Panc1 (cell line): ENCODE measurements around the gene CYP2W1. TPM values are rescaled to one million over a fixed set of nuclear protein-coding genes. Genes with fewer than 3 reads are reported as not detected.

ENCODE experiments used
- ATAC-seq: fragments of 200-7000 bp; cut with Tn5 transposase; 2 replicates; pipeline ENCODE4 v1.9.1; 2020; ENCODE audit warnings: mild to moderate bottlenecking, moderate library complexity
- BruUV-seq: library from RNA; stranded (reverse); fragments of 400-500 nt; replicated peaks from 2 replicates; lab custom pipeline; 2021; lab: Mats Ljungman, UMichigan
- CTCF ChIA-PET: fragments of 300-600 bp; sonication (Branson Sonifier 250); formaldehyde crosslinking; loops from one replicate; lab custom pipeline; 2022; ENCODE audit warnings: antibody characterized with exemption; lab: Charles Lee
- POLR2A ChIA-PET: fragments of 300-600 bp; sonication (Branson Sonifier 250); formaldehyde crosslinking; loops from one replicate; lab custom pipeline; 2022; ENCODE audit warnings: antibody characterized with exemption; lab: Charles Lee
- DNase-seq: peaks from one replicate; pipeline ENCODE4 v3.0.0-alpha.2; 2010; ENCODE audit warnings: low read depth, low spot score
- H3K27ac ChIP-seq: 2 replicates; pipeline ENCODE4 v1.5.1; 2011; ENCODE audit warnings: mild to moderate bottlenecking, low read length, inconsistent platforms
- H3K27me3 ChIP-seq: fragments of 200-500 bp; sonication (Bioruptor generic); 2 replicates; pipeline ENCODE4 v1.6.0; 2014; ENCODE audit warnings: low read length, inconsistent platforms; ENCODE audit not compliant: control insufficient read depth, insufficient read depth
- H3K36me3 ChIP-seq: fragments of 200-500 bp; sonication (Bioruptor generic); 2 replicates; pipeline ENCODE4 v1.5.1; 2014; ENCODE audit warnings: inconsistent platforms, mild to moderate bottlenecking, low read length, moderate library complexity; ENCODE audit not compliant: control insufficient read depth, insufficient read depth
- H3K4me1 ChIP-seq: 2 replicates; pipeline ENCODE4 v1.5.1; 2011; ENCODE audit warnings: inconsistent platforms, mild to moderate bottlenecking, low read length, moderate library complexity; ENCODE audit not compliant: control insufficient read depth, insufficient read depth
- H3K4me3 ChIP-seq, 2 experiments: 2 replicates each; pipeline ENCODE4 v1.5.1; 2011 to 2012; ENCODE audit warnings: low read depth in 2 of 2, low read length in 2 of 2, mild to moderate bottlenecking in 2 of 2, inconsistent platforms in 1 of 2, moderate library complexity in 1 of 2
- H3K9me3 ChIP-seq: fragments of 200-500 bp; sonication (Bioruptor generic); 2 replicates; pipeline ENCODE4 v1.5.1; 2014; ENCODE audit warnings: low read depth, mild to moderate bottlenecking, inconsistent platforms, low read length, moderate library complexity; ENCODE audit not compliant: control insufficient read depth, insufficient read depth
- CTCF ChIP-seq: fragments of 450-650 bp; IDR thresholded peaks from 2 replicates; pipeline ENCODE4 v1.5.1; 2017; ENCODE audit warnings: mild to moderate bottlenecking
- POLR2AphosphoS5 ChIP-seq: IDR thresholded peaks from 2 replicates; pipeline ENCODE4 v1.6.1; 2012; ENCODE audit warnings: mild to moderate bottlenecking, low read depth, low read length, moderate library complexity
- SIN3A ChIP-seq: IDR thresholded peaks from 2 replicates; pipeline ENCODE4 v1.6.1; 2012; ENCODE audit warnings: low read depth, mild to moderate bottlenecking, low read length, moderate library complexity, borderline replicate concordance; ENCODE audit not compliant: insufficient read depth
- TCF7L2 ChIP-seq: IDR thresholded peaks from 2 replicates; pipeline ENCODE4 v1.6.1; 2011; ENCODE audit warnings: mild to moderate bottlenecking, low read depth, low read length, inconsistent platforms
- in situ Hi-C: cut with HindIII; loops from 2 replicates; pipeline ENCODE4 v1.10.0; 2016; ENCODE audit warnings: low sequenced_read_pairs, low pct_unique_long_range_greater_than_20kb
- intact Hi-C: fragments of 100-400 bp; cut with micrococcal nuclease; formaldehyde crosslinking; loops from one replicate; pipeline ENCODE4 v1.10.0; 2022; ENCODE audit not compliant: unreplicated experiment
- total RNA-seq: library from RNA; stranded (reverse); gene quantifications from one replicate; pipeline ENCODE4 v1.2.1, GENCODE V29; 2021; ENCODE audit not compliant: unreplicated experiment
- TF ChIP-seq, protein P1 (sequence below), 2 experiments: IDR thresholded peaks; 2 replicates each; pipeline ENCODE4 v1.6.1; 2011 to 2012; ENCODE audit warnings: low read depth in 2 of 2, control low read depth in 1 of 2, low read length in 1 of 2, mild to moderate bottlenecking in 1 of 2, moderate library complexity in 1 of 2; ENCODE audit not compliant: insufficient read depth in 1 of 2

Gene CYP2W1
- total RNA-seq, 1 experiment from 2014 or later: 0.74 TPM

DNA sequence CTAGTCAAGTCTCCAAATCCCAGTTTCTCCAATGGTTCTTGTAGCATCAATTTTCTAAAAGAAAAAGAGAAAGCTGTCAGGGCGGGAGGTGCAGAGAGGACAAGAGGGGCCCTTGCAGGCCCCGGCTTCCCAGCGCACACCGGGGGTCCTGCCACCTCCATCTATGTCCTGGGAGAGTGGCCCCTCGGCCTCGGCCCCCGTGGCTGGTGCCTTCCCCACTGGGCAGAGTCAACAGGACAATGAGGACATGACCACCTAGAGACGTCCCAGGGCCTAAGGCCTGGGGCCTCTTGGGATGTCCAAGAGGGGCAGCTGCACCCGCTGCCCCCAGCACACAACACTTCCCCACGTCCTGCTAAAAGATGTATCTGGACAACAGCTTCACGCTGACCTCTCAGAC, 13.6 kb upstream of the CYP2W1 start:
- Histone ChIP-seq H3K27me3 (no peaks in the 10 kb centered on the region), H3K4me1 (peaks cover 17% of the 10 kb centered on the region), H3K36me3 (peaks cover 24% of the 10 kb centered on the region), H3K4me3 (no peak overlapping the region), H3K9me3 (no peaks in the 10 kb centered on the region), H3K27ac (no peak overlapping the region)
- ChIA-PET POLR2A (no interaction called here), CTCF (no interaction called here)
- TF ChIP-seq CTCF: no peak
- no peak for TF ChIP-seq SIN3A
- TF ChIP-seq POLR2AphosphoS5: no peak
- TF ChIP-seq TCF7L2: no peak
- TF ChIP-seq, protein P1, sequence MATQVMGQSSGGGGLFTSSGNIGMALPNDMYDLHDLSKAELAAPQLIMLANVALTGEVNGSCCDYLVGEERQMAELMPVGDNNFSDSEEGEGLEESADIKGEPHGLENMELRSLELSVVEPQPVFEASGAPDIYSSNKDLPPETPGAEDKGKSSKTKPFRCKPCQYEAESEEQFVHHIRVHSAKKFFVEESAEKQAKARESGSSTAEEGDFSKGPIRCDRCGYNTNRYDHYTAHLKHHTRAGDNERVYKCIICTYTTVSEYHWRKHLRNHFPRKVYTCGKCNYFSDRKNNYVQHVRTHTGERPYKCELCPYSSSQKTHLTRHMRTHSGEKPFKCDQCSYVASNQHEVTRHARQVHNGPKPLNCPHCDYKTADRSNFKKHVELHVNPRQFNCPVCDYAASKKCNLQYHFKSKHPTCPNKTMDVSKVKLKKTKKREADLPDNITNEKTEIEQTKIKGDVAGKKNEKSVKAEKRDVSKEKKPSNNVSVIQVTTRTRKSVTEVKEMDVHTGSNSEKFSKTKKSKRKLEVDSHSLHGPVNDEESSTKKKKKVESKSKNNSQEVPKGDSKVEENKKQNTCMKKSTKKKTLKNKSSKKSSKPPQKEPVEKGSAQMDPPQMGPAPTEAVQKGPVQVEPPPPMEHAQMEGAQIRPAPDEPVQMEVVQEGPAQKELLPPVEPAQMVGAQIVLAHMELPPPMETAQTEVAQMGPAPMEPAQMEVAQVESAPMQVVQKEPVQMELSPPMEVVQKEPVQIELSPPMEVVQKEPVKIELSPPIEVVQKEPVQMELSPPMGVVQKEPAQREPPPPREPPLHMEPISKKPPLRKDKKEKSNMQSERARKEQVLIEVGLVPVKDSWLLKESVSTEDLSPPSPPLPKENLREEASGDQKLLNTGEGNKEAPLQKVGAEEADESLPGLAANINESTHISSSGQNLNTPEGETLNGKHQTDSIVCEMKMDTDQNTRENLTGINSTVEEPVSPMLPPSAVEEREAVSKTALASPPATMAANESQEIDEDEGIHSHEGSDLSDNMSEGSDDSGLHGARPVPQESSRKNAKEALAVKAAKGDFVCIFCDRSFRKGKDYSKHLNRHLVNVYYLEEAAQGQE (IDR thresholded peaks at IDR 0.05; ENCODE audit: insufficient read depth in 1 of 2, low read depth in 2 of 2, low read length in 1 of 2): no peak
- BruUV-seq: no TSS peak
- in situ Hi-C loops (loop anchor here (25.0 kb wide), 1 partner anchor 168 kb away; a partner anchor contains a TSS), intact Hi-C loops (no loop called here)
- DNase-seq (no peak), ATAC-seq (no peak)

GRCh38 chr7:970744-971143, 12.2 kb upstream of the CYP2W1 start:
- Histone ChIP-seq H3K4me1 (peaks cover 12% of the 10 kb centered on the region), H3K27me3 (no peaks in the 10 kb centered on the region), H3K4me3 (no peak overlapping the region), H3K9me3 (no peaks in the 10 kb centered on the region), H3K36me3 (peaks cover 24% of the 10 kb centered on the region), H3K27ac (no peak overlapping the region)
- ATAC-seq (no peak), DNase-seq (no peak)
- POLR2A ChIA-PET: no interaction called here
- in situ Hi-C loops: loop anchor here (25.0 kb wide), 1 partner anchor 167 kb away; a partner anchor contains a TSS
- no TSS peak for BruUV-seq
- TF ChIP-seq POLR2AphosphoS5: no peak
- TF ChIP-seq, protein P1 (IDR thresholded peaks at IDR 0.05; ENCODE audit: insufficient read depth in 1 of 2, low read depth in 2 of 2, low read length in 1 of 2): no peak
- intact Hi-C loops: no loop called here
- CTCF ChIA-PET: no interaction called here
